Neural cell (in vitro differentiated cells): ENCODE data around the gene NCK2. TPM values are rescaled to one million over a fixed set of nuclear protein-coding genes. Genes with fewer than 3 reads are reported as not detected.

Experiments used
- H2AFZ ChIP-seq: fragments of 200-600, 300-800 bp; sonication (generic), shearing (Covaris generic); 2 replicates; pipeline ENCODE4 v1.6.0; 2014; ENCODE audit warnings: low read depth, mild to moderate bottlenecking, antibody characterized with exemption, low read length, moderate library complexity
- H3F3A ChIP-seq: fragments of 200-600 bp; shearing (Covaris generic); 2 replicates; pipeline ENCODE4 v1.6.1; 2016; ENCODE audit warnings: mild to moderate bottlenecking, moderate library complexity, mixed read lengths, antibody characterized with exemption, low read length; ENCODE audit not compliant: insufficient read depth, poor library complexity, severe bottlenecking
- H3K27ac ChIP-seq: fragments of 200-600, 300-800 bp; sonication (generic), shearing (Covaris generic); 2 replicates; pipeline ENCODE4 v1.5.1; 2014; ENCODE audit warnings: mild to moderate bottlenecking, low read length, moderate library complexity
- H3K27me3 ChIP-seq: fragments of 300-800, 200-600 bp; sonication (generic), shearing (Covaris generic); 2 replicates; pipeline ENCODE4 v1.6.0; 2014; ENCODE audit warnings: mild to moderate bottlenecking, low read depth, low read length, moderate library complexity; ENCODE audit not compliant: insufficient read depth
- H3K36me3 ChIP-seq: fragments of 300-800, 200-600 bp; sonication (generic), shearing (Covaris generic); 2 replicates; pipeline ENCODE4 v1.5.1; 2014; ENCODE audit warnings: mild to moderate bottlenecking, antibody characterized with exemption, low read length, moderate library complexity; ENCODE audit not compliant: insufficient read depth
- H3K4me2 ChIP-seq: fragments of 300-800, 200-600 bp; sonication (generic), shearing (Covaris generic); 2 replicates; pipeline ENCODE4 v1.6.0; 2014; ENCODE audit warnings: mild to moderate bottlenecking, low read length
- H3K4me3 ChIP-seq: fragments of 300-800, 200-600 bp; sonication (generic), shearing (Covaris generic); 2 replicates; pipeline ENCODE4 v1.5.1; 2014; ENCODE audit warnings: mild to moderate bottlenecking, low read length, moderate library complexity
- H3K79me2 ChIP-seq: fragments of 200-600 bp; shearing (Covaris generic); replicated peaks from 2 replicates; pipeline ENCODE4 v1.6.0; 2014; ENCODE audit warnings: mild to moderate bottlenecking, low read length, moderate library complexity; ENCODE audit not compliant: insufficient read depth
- H3K9ac ChIP-seq: fragments of 300-800, 200-600 bp; sonication (generic), shearing (Covaris generic); 2 replicates; pipeline ENCODE4 v1.6.1; 2016; ENCODE audit warnings: mild to moderate bottlenecking, low read length, mixed read lengths
- H3K9me2 ChIP-seq: fragments of 200-600 bp; shearing (Covaris generic); 2 replicates; pipeline ENCODE4 v1.6.1; 2016; ENCODE audit warnings: mild to moderate bottlenecking, low read length, mixed read lengths; ENCODE audit not compliant: insufficient read depth
- H3K9me3 ChIP-seq: fragments of 200-600, 300-800 bp; sonication (generic), shearing (Covaris generic); 2 replicates; pipeline ENCODE4 v1.6.1; 2016; ENCODE audit warnings: mild to moderate bottlenecking, mixed run types, low read length, moderate library complexity, mixed read lengths
- H4K20me1 ChIP-seq: fragments of 200-600 bp; shearing (Covaris generic); 2 replicates; pipeline ENCODE4 v1.6.1; 2016; ENCODE audit warnings: mild to moderate bottlenecking, mixed run types; ENCODE audit not compliant: insufficient read depth
- EP300 ChIP-seq: fragments of 450-650 bp; conservative IDR thresholded peaks from 2 replicates; pipeline ENCODE4 v1.6.1; 2014; ENCODE audit warnings: antibody characterized with exemption, mild to moderate bottlenecking, moderate library complexity; ENCODE audit not compliant: poor library complexity, severe bottlenecking
- EZH2 ChIP-seq: fragments of 200-600, 300-800 bp; shearing (Covaris generic), sonication (generic); IDR thresholded peaks from 2 replicates; pipeline ENCODE4 v1.6.1; 2014; ENCODE audit warnings: antibody characterized with exemption, low read length, borderline replicate concordance, mild to moderate bottlenecking; ENCODE audit not compliant: insufficient read depth, poor library complexity, severe bottlenecking
- MXI1 ChIP-seq: fragments of 450-650 bp; conservative IDR thresholded peaks from 2 replicates; pipeline ENCODE4 v1.6.1; 2014; ENCODE audit warnings: antibody characterized with exemption, mild to moderate bottlenecking; ENCODE audit not compliant: poor library complexity, severe bottlenecking
- POLR2AphosphoS5 ChIP-seq: IDR thresholded peaks from 2 replicates; pipeline ENCODE4 v1.6.1; 2012
- RAD21 ChIP-seq: fragments of 450-650 bp; conservative IDR thresholded peaks from 2 replicates; pipeline ENCODE4 v1.6.1; 2014; ENCODE audit warnings: antibody characterized with exemption, mild to moderate bottlenecking, moderate library complexity
- REST ChIP-seq: IDR thresholded peaks from 2 replicates; pipeline ENCODE4 v1.6.1; 2012; ENCODE audit warnings: borderline replicate concordance
- SMC3 ChIP-seq: fragments of 450-650 bp; conservative IDR thresholded peaks from 2 replicates; pipeline ENCODE4 v1.6.1; 2014; ENCODE audit warnings: antibody characterized with exemption, mild to moderate bottlenecking, moderate library complexity; ENCODE audit not compliant: poor library complexity
- TAF1 ChIP-seq: IDR thresholded peaks from 2 replicates; pipeline ENCODE4 v1.6.1; 2012; ENCODE audit warnings: low read depth
- polyA plus RNA-seq: library from polyadenylated mRNA; depleted of rRNA; stranded (reverse); fragments of >200 nt; gene quantifications from 2 replicates; pipeline ENCODE4 v1.2.3, GENCODE V29; 2014
- TF ChIP-seq, protein P1 (sequence below): fragments of 450-650 bp; IDR thresholded peaks from 2 replicates; pipeline ENCODE4 v1.5.1; 2014; ENCODE audit warnings: antibody characterized with exemption, mild to moderate bottlenecking, moderate library complexity; ENCODE audit not compliant: poor library complexity, severe bottlenecking

Gene NCK2
- polyA plus RNA-seq, 1 donor from 2014 or later, result 49.4 TPM

- Histone ChIP-seq H3K9me3 (no peaks in the 10 kb centered on the region), H3K36me3 (peaks cover 8% of the 10 kb centered on the region), H3K4me2 (no peak overlapping the region), H3F3A (no peaks in the 10 kb centered on the region), H3K27ac (no peak overlapping the region), H3K9me2 (no peaks in the 10 kb centered on the region), H3K9ac (no peak overlapping the region), H2AFZ (no peak overlapping the region), H3K79me2 (peaks cover 33% of the 10 kb centered on the region), H4K20me1 (no peaks in the 10 kb centered on the region), H3K27me3 (no peaks in the 10 kb centered on the region), H3K4me3 (no peak overlapping the region)
- TF ChIP-seq POLR2AphosphoS5 (no peak), RAD21 (no peak), EZH2 (no peak), EP300 (no peak), REST (no peak)
- TF ChIP-seq, protein P1, sequence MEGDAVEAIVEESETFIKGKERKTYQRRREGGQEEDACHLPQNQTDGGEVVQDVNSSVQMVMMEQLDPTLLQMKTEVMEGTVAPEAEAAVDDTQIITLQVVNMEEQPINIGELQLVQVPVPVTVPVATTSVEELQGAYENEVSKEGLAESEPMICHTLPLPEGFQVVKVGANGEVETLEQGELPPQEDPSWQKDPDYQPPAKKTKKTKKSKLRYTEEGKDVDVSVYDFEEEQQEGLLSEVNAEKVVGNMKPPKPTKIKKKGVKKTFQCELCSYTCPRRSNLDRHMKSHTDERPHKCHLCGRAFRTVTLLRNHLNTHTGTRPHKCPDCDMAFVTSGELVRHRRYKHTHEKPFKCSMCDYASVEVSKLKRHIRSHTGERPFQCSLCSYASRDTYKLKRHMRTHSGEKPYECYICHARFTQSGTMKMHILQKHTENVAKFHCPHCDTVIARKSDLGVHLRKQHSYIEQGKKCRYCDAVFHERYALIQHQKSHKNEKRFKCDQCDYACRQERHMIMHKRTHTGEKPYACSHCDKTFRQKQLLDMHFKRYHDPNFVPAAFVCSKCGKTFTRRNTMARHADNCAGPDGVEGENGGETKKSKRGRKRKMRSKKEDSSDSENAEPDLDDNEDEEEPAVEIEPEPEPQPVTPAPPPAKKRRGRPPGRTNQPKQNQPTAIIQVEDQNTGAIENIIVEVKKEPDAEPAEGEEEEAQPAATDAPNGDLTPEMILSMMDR, result no peak
These were observed 76.9 kb downstream of the NCK2 start for GRCh38 chr2:105821428-105822125.

DNA sequence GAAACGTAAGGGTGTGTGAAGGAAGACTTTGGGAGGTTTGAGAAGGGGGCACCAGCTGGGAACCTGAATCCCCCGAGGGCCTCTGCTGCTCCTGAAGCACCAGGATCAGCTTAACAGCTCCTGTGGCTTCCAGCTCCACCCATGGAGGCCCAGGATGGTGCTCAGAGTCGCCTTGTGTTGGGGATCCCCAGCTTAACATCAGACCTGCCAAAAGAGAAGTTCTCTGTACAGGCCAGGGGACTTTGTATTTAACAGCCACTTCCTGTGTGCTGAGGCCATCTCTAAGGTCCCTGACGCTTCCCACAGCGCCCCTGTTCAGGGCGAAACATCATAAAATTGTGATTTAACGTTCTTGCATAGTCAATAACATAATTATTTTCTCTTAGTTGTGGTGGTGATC, 77.5 kb downstream of the NCK2 start:
- Histone ChIP-seq H3K4me3 (no peak overlapping the region), H3K36me3 (peaks cover 8% of the 10 kb centered on the region), H3K9ac (no peak overlapping the region), H4K20me1 (no peaks in the 10 kb centered on the region), H2AFZ (no peak overlapping the region), H3K27me3 (no peaks in the 10 kb centered on the region), H3K4me2 (no peak overlapping the region), H3F3A (no peaks in the 10 kb centered on the region), H3K9me2 (no peaks in the 10 kb centered on the region), H3K27ac (no peak overlapping the region), H3K9me3 (no peaks in the 10 kb centered on the region), H3K79me2 (peaks cover 33% of the 10 kb centered on the region)
- TF ChIP-seq RAD21 (no peak), POLR2AphosphoS5 (no peak), REST (no peak), EP300 (no peak), SMC3 (no peak), MXI1 (no peak), EZH2 (no peak), TAF1 (no peak)
- TF ChIP-seq, protein P1, result no peak
